ENCODE results near the gene WBP2. TPM values are rescaled to one million over a fixed set of nuclear protein-coding genes. Genes with fewer than 3 reads are reported as not detected.

The WBP2 gene
- total RNA-seq, 4 donors from 2014 or later, result 64.9 to 99.4 (median 76.9) TPM

DNA sequence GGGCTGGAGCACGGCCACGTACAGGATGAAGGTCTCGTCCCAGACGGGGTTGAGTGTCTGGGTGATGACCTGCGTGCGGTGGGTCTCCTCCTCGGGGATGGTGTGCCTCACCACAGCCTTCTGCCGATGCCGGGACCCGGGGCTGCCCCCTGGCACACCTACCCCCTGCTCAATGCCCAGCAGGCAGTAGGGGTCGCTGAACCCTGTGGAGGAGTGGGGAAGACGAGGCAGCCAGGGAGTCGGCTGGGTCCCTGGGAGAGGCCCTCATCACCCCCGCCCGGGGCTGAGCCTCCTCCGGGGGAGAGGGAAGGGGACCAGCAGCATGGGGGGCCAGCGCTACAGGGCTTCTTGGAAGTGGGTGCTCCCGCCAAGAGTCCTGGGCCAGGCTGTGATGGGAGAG, 12.7 kb downstream of the WBP2 start:
- no peak overlapping the region for H3K4me3 ChIP-seq
- H3K9me3 ChIP-seq, result no peaks in the 10 kb centered on the region
- H3K27me3 ChIP-seq, result no peaks in the 10 kb centered on the region
- WGBS, result 95% methylated on average over 6 of the region's 18 CpGs
- H3K36me3 ChIP-seq, result peaks cover 26% of the 10 kb centered on the region
- TF ChIP-seq, protein P1, sequence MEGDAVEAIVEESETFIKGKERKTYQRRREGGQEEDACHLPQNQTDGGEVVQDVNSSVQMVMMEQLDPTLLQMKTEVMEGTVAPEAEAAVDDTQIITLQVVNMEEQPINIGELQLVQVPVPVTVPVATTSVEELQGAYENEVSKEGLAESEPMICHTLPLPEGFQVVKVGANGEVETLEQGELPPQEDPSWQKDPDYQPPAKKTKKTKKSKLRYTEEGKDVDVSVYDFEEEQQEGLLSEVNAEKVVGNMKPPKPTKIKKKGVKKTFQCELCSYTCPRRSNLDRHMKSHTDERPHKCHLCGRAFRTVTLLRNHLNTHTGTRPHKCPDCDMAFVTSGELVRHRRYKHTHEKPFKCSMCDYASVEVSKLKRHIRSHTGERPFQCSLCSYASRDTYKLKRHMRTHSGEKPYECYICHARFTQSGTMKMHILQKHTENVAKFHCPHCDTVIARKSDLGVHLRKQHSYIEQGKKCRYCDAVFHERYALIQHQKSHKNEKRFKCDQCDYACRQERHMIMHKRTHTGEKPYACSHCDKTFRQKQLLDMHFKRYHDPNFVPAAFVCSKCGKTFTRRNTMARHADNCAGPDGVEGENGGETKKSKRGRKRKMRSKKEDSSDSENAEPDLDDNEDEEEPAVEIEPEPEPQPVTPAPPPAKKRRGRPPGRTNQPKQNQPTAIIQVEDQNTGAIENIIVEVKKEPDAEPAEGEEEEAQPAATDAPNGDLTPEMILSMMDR (IDR thresholded peaks at IDR 0.05), result no peak
- TF ChIP-seq POLR2AphosphoS5 (IDR thresholded peaks at IDR 0.05), result no peak
- no peak for TF ChIP-seq EP300 (IDR thresholded peaks at IDR 0.05)
- TF ChIP-seq POLR2A (IDR thresholded peaks at IDR 0.05), result no peak
- DNase-seq (ENCODE audit: low spot score in 2 of 2), result no peak
- H3K27ac ChIP-seq, result no peak overlapping the region
- H3K4me1 ChIP-seq, result peaks cover 36% of the 10 kb centered on the region

DNA sequence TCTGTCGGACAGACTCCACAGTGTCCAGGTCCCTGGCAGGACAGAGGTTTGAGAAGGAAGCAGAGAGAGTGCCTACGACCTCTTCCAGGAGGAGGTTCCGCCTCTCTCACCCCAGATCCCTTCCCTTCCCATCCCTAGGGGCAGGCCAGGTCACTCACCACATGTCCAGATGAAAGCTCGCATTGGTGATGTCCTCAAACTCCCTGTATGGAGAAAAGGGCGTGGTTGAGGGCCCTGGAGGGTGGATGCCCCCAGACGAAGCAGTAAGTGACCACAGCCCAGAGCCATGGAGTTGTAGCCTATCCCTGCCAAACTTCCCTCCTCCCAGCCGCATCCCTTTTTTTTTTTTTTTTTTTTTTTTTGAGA, 14.4 kb downstream of the WBP2 start:
- Histone ChIP-seq H3K4me1 (peaks cover 20% of the 10 kb centered on the region), H3K4me3 (no peak overlapping the region), H3K9me3 (no peaks in the 10 kb centered on the region), H3K27me3 (no peaks in the 10 kb centered on the region), H3K36me3 (peaks cover 20% of the 10 kb centered on the region), H3K27ac (no peak overlapping the region)
- 75% methylated on average over 6 of the region's 7 CpGs for WGBS
- no peak for DNase-seq (ENCODE audit: low spot score in 2 of 2)
- no peak for TF ChIP-seq POLR2A (IDR thresholded peaks at IDR 0.05)
- TF ChIP-seq, protein P1 (IDR thresholded peaks at IDR 0.05), result no peak
- TF ChIP-seq POLR2AphosphoS5 (IDR thresholded peaks at IDR 0.05), result no peak
- TF ChIP-seq EP300 (IDR thresholded peaks at IDR 0.05), result no peak

DNA sequence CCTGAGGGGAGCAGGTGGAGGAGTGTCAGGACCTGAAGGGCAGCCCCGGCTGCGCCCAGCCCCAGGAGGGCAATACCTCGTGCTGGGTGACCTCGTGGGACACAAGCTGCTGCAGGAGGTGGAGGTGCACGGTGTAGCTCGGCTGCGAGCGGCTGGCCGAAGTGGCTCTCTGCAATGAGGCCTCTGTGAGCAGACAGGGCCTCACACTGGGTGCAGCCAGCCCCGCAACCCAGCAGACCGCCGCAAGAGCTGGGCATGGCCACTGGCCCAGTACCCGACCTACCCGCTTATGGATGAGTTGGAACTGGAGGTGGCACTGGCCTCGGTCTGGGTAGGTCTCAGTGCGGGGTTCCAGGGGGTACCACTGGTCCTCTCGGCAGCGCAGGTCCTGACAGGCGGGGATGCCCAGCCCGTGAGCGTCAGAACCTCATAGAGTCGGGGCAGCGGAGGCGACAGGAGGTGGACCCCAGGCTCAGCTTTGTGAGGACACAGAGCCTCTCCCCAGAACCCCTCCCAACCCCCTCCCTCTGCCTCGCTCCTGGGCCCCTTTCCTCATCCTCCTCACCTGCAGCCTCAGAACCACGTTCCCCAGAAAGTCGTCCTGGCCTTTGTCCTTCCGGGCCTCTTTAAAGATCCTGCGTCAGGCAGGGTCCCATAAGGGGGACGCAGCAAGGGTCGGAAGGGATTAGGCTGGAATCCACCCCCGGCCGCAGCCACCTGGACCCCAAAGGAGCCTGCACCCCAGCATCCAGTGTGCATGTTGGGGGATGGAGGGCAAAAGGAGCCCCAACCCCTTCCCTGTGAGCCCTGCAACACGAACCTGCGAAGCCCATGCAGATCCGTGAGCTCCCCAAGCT, 15.0 kb downstream of the WBP2 start:
- Histone ChIP-seq H3K9me3 (no peaks in the 10 kb centered on the region), H3K27me3 (no peaks in the 10 kb centered on the region), H3K27ac (no peak overlapping the region), H3K36me3 (peaks cover 25% of the 10 kb centered on the region), H3K4me3 (no peak overlapping the region), H3K4me1 (peaks cover 17% of the 10 kb centered on the region)
- DNase-seq (ENCODE audit: low spot score in 2 of 2), result no peak
- 92% methylated on average over 11 of the region's 36 CpGs for WGBS
- TF ChIP-seq EP300 (IDR thresholded peaks at IDR 0.05) (no peak), POLR2AphosphoS5 (IDR thresholded peaks at IDR 0.05) (no peak), POLR2A (IDR thresholded peaks at IDR 0.05) (no peak)
- TF ChIP-seq, protein P1 (IDR thresholded peaks at IDR 0.05), result no peak

DNA sequence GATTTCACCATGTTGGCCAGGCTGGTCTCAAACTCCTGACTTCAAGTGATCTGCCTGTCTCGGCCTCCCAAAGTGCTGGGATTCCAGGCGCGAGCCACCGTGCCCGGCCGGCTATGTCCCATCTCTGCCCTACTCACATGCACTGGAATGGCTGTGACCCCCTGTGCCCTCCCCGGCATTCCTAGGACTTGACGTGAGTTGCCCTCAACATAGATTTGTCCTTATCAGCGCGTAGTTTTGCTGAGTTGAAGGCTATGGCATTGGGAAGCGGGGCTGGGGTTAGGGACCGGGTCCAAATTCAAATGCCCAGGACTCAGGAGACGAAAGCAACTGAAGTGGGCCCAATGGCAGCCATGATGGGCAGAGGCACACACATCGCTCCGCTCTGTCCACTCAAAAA, 16.7 kb downstream of the WBP2 start:
- H3K27me3 ChIP-seq, result no peaks in the 10 kb centered on the region
- H3K9me3 ChIP-seq, result no peaks in the 10 kb centered on the region
- no peak overlapping the region for H3K27ac ChIP-seq
- no peak for TF ChIP-seq POLR2A (IDR thresholded peaks at IDR 0.05)
- TF ChIP-seq EP300 (IDR thresholded peaks at IDR 0.05), result no peak
- TF ChIP-seq POLR2AphosphoS5 (IDR thresholded peaks at IDR 0.05), result no peak
- TF ChIP-seq, protein P1 (IDR thresholded peaks at IDR 0.05), result no peak
- peaks cover 30% of the 10 kb centered on the region for H3K36me3 ChIP-seq
- H3K4me3 ChIP-seq, result no peak overlapping the region
- DNase-seq (ENCODE audit: low spot score in 2 of 2), result no peak
- WGBS, result 92% methylated on average over 15 of the region's 15 CpGs
- peaks cover 6% of the 10 kb centered on the region for H3K4me1 ChIP-seq

DNA sequence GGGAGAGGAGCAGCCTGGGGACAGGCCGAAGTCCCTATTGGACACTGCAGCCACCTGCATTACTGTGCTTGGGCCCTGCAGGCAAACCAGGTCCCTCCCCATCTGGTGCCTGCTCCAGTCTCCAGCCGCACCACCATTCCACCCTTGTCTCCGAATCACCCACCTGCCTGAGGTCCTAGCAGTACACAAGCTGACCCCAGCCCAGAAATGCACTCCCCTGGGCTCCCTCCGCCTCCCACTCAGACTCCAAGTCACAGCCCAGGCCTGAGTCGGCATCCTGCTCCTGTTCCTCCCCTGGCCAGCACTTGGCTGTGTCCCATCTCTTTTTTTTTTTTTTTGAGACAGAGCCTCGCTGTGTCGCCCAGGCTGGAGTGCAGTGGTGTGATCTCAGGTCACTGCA, 17.2 kb downstream of the WBP2 start:
- Histone ChIP-seq H3K27me3 (no peaks in the 10 kb centered on the region), H3K36me3 (peaks cover 30% of the 10 kb centered on the region), H3K4me3 (no peak overlapping the region), H3K27ac (no peak overlapping the region), H3K4me1 (peaks cover 9% of the 10 kb centered on the region), H3K9me3 (no peaks in the 10 kb centered on the region)
- DNase-seq (ENCODE audit: low spot score in 2 of 2), result no peak
- TF ChIP-seq, protein P1 (IDR thresholded peaks at IDR 0.05), result no peak
- TF ChIP-seq EP300 (IDR thresholded peaks at IDR 0.05) (no peak), POLR2A (IDR thresholded peaks at IDR 0.05) (no peak), POLR2AphosphoS5 (IDR thresholded peaks at IDR 0.05) (no peak)
- WGBS, result 80% methylated on average over 7 of the region's 7 CpGs

Data from suprapubic skin (tissue), 4 donors.